Superior temporal gyrus (tissue), 1 donor: Measurements from ENCODE around the gene AMELY.
"Not testable (repeated sequence)": the region's sequence is repeated elsewhere in the genome, so short reads cannot be mapped to it uniquely, and the experiment has no call there.

Source experiments
- DNase-seq: peaks from one replicate; pipeline ENCODE4 v3.0.0-alpha.2; 2016; ENCODE audit errors: extremely low spot score

AMELY gene

DNA sequence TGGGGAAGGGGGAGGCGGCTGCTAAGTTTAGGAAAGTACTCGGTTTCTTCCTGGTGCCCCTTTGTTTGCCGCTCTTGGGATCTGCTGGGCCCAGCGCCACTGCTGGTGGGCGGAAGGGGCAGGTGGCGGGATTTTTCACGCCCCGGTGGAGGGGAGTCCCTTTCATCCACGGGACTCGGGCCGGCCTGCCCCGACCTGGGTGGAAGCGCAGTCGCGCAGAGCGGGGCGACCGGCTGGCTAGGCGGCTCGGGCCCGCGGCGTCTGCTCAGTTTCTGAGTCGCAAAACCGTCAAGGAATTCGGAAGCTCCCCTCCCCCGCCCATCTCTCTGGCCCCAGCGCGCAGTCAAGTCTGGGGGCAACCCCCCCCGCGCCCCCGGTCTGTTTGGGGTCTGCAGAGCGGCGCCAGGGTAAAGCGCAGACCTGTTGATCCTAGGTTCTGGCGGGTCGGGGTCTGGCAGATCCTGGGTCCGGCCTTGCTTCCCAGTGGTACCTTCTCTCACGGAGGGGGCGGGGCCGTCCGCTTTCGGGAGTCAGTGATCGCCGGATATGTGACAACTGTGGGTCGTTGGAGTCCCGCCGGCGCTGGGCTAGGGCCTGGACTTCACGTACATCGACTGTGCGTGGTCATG lies at the start of gene AMELY:
Gene AMELY (minus strand): TSS at position 500 of the 629 bp plus-strand sequence. CDS start 39,144 bp downstream, outside the sequence.
- no peak for DNase-seq

DNA sequence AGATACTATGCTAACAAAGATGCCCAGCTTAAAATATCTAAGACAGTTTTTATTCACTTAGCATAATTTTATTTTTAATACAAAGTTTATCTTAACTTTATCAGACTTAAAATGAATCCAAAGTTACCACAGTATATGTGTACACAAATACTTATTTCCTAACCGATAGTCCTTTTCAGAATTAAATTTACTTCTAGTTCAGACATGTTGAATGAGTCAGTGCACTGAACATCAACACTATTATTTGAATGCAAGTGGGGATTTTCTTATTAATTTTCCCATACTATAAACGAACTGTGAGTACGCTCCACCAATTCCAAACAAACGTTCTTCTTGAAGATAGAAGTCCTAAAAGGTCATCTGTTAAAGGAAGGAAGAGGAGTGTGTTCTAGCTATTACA lies 38.4 kb upstream of the AMELY start:
- no peak for DNase-seq

DNA sequence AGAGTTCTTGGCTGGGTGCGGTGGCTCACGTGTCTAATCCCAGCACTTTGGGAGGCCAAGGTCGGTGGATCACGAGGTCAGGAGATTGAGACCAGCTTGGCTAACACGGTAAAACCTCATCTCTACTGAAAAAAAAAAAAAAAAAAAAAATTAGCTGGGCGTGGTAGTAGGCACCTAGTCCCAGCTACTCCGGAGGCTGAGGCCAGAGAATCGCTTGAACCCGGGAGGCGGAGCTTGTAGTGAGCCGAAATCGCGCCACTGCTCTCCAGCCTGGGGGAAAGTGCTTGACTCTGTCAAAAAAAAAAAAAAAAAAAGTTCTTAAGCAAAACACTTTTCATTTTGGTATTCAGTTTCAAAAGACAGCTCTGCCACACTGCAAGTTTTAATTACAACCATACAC lies 36.8 kb upstream of the AMELY start:
- DNase-seq: no peak

- no peak for DNase-seq
Observed at GRCh38 chrY:6947695-6948094, 36.1 kb upstream of the AMELY start.

- DNase-seq: no peak
Observed at GRCh38 chrY:6935497-6935896, 23.9 kb upstream of the AMELY start.

GRCh38 chrY:6931779-6932396 lies 20.3 kb upstream of the AMELY start:
- no peak for DNase-seq

- no peak for DNase-seq
Observed at GRCh38 chrY:6929237-6929636, 17.7 kb upstream of the AMELY start.

GRCh38 chrY:6928265-6928664 lies 16.7 kb upstream of the AMELY start:
- DNase-seq: no peak

GRCh38 chrY:6921061-6921460 lies 9.5 kb upstream of the AMELY start:
- no peak for DNase-seq

GRCh38 chrY:6913362-6913761 lies 1.8 kb upstream of the AMELY start:
- no peak for DNase-seq

DNA sequence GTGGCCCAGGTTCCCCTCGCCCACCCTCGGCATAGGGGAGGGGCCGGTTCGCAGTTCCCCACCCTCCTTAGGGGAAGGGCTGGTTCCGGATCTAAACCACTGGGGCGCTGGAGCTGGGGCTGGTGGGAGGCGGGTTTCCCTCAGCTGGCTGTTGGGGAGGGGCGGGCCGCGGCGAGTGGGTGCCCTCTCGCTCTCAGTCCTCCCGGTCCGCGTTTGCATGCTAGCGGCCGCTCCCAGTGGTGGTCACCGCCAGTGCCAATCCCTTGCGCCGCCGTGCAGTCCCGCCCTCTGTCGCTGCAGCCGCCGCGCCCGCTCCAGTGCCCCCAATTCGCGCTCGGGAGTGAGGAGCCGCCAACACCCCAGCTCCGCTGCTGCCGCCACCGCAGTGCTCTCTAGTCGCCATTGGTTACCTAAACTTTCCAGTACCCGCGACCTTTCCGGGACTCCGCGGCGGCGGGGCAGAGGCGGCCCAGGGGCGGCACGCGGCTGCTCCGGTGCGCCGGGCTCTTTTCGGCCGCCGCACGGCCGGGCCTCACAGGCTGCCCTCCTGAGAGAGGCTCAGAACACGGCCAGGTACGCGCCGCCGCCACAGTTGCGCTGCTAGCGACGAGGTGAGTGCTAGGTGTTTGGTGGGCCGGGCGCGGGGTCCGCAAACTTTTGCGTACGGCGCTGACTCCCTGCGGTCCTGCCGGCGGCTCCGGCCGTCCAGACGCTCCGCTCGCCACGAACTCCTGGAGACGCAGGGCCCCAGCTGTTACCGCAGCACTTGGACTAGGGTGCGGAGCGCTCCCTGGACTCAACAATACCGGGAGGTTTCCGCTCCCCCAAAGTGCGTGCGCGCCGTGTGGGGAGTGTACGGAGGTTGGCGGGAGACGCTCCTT lies 940 bp downstream of the AMELY start, which contains the start of gene TBL1Y:
Gene TBL1Y (plus strand): TSS at position 326 of the 881 bp plus-strand sequence. CDS start 114,388 bp downstream, outside the sequence.
- no peak for DNase-seq

DNA sequence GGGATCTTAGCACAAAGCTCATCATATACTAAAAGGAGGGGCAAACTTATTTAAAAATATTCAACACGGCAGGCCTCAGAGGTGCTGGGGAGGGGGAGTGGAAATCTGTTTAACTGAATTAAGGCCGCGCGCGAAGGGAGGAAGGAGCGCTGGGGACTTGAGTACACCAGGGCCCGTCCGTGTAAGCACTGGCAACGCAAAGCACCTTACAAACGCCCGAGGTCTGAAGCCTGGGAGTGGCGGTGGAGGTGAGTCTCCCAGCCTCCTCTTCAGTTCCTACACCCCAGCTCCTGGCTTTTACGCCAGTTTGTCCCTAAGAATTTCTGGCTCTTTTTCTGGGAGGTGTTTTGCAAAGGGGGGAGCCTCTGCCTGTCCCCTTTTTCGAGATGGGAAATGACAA lies 1.7 kb downstream of the AMELY start:
- DNase-seq: no peak

GRCh38 chrY:6909118-6909521 lies 2.4 kb downstream of the AMELY start:
- no peak for DNase-seq

DNA sequence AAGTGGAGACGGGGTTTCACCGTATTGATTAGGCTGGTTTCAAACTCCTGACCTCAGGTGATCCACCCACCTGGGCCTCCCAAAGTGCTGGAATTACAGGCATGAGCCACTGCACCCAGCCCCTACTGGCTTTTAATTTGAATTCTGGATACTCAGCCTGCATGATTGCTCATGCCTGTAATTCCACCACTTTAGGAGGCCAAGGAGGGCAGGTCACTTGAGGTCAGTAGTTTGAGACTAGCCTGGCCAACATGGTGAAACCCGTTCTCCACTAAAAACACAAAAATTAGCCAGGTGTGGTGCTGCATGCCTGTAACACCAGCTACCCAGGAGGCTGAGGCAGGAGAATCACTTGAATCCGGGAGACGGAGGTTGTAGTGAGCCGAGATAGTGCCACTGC lies 3.5 kb downstream of the AMELY start:
- DNase-seq: not testable (repeated sequence)

DNA sequence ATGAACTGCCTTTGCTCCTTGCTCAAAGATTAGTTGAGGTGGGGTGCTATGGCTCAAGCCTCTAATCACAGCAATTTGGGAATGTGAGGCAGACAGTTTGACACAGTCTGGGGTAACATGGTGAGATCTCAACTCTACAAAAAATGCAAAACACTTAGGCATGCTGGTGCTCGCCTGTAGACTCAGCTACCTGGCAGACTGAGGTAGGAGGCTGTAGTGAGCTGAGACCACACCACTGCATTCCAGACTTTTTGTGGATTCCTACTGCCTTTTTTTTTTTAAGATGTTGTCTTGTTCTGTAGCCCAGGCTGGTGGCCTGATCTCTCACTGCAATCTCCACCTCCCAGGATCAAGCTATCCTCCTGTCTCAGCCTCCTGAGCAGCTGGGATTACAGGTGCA lies 4.0 kb downstream of the AMELY start:
- DNase-seq: no peak

DNA sequence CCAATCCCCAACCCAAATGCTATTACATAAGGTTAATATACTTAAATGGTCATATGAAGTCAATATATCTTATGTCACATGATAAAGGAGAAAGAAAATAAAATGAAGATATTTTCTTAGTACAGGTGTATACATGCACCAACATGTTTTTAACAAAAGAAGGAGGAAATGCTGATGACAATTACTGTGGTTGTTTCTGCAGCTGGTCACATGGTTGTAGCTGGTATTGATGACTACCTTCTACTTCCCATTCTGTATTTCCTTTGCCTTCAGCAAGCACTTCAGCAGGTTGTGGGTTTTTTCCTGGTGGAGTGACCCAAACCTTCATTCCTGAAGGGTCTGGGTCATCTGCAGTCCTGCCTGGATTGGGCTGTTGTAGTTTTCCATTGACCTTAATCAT lies 9.4 kb downstream of the AMELY start:
- not testable (repeated sequence) for DNase-seq

GRCh38 chrY:6895236-6895635 lies 16.3 kb downstream of the AMELY start:
- DNase-seq: no peak

- no peak for DNase-seq
Observed at GRCh38 chrY:6894496-6894895, 17.1 kb downstream of the AMELY start.

GRCh38 chrY:6849384-6849783 lies 62.2 kb downstream of the AMELY start:
- DNase-seq: no peak

DNA sequence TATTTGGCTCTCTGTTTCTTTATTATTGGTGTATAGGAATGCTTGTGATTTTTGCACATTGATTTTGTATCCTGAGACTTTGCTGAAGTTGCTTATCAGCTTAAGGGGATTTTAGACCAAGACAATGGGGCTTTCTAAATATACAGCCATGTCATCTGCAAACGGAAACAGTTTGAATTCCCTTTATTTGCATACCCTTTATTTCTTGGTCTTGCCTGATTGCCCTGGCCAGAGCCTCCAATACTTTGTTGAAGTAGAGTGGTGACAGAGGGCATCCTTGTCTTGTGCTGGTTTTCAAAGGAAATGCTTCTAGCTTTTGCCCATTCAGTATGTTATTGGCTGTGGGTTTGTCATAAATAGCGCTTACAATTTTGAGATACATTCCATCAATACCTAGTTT lies 68.9 kb downstream of the AMELY start:
- not testable (repeated sequence) for DNase-seq
